NAMALWA (cell line): Measurements from ENCODE around the gene DAG1.

ENCODE experiments used
- DNase-seq: peaks from one replicate; pipeline ENCODE4 v3.0.0-alpha.2; 2015; ENCODE audit warnings: low spot score

The DAG1 gene

DNA sequence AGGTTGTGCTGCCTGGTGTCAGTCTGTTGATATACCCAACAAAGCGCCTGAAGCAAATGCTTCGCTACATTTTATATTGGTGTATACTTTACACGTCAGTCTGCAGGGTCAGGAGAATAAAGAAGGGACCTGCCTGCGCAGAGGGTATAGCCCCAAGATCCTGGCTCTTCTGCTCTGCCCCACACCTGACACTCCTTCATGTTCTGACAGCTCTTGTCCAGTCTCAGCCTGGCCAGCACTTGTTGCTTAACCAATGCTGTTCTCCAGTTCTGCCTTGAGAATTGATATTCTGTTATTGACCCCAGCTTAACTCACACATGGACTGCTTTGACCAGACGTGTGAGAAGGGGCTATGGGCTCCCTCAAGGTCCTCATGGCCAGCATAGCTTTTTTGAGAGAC, 48.4 kb downstream of the DAG1 start:
- no peak for DNase-seq

- DNase-seq: no peak
Observed at GRCh38 chr3:49519296-49519695, 49.2 kb downstream of the DAG1 start.

DNA sequence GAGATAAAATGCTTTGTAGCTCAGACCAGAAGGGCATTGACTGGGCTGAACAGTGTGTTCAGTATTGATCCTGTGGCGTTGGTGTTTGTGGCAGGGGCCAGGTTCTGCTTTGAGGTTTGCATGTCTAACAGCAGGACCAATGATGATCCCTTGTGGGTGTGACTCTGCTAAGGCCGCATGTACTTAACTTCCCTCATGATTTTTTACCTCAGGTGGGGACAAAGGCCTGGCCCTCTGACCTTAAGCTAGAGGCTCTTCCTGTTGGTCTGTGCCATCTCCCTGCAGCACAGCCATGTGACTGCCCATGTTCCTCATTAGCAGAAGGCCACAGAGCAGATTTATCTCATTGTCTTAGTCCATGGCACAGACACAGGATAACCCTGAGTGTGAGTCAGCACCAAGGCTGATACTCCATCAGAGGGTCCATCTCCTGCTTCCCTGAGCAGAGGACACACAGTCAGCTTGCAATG, 49.9 kb downstream of the DAG1 start:
- no peak for DNase-seq

DNA sequence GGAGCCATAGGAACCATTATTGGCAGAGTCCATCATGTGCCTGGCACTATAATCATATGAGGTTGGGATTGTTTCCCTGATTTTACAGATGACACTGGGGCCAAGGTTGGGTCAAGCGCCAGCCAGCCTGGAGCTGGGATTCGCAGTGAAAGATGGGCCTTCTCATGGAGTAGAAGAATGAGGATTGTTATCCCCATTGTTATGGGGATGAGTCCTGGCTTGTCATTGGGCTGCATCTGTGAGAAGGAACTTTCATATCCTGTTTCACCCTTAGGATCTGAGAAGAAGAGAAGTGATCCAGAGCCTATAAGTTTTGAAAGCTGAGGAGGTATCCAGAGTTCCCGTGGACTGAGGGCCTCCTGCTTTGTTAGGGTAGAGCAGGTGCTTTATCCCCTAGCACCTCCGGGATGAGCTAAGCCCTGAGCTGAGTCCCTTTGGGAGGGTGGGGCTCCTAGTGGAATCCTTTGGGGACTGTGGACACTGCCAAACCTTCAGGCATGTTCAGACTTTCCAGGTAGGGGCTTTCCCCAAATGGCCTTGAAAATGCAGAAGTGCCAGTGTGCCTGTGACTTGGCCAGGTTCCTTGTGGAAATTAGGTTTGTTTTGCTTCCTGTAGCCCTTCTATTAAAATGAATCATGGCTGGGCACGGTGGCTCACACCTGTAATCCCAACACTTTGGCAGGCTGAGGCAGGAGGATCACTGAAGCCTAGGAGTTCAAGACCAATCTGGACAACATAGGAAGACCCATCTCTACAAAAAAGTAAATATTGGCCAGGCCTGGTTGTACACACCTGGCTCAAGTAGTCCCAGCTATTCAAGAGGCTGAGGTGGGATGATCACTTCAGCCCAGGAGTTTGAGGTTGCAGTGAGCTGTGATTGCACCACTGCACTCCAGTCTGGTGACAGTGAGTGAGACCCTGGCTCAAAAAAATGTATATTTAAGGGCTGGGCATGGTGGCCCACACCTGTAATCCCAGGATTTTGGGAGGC, 54.0 kb downstream of the DAG1 start:
- no peak for DNase-seq

- no peak for DNase-seq
Observed at GRCh38 chr3:49529567-49529966, 59.5 kb downstream of the DAG1 start.

DNA sequence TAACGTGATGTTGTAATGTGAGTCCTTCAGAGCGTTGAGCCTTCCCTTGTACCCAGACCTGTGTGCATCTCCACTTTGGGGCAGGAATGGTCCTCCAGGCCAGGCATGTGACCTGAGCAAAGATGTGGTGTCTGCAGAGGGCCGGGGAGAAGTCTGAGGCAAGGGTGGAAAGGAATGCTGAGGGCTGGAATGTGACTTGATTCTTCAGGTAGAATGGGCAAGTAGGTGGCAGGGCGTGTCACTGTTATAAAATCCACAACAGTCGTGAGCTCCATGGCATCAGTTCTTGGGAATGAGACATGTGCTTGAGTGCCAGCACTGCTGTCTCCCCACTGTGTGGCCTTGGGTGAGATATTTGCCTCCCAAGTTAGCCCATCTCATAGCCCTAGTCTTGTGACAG, 60.2 kb downstream of the DAG1 start:
- no peak for DNase-seq

GRCh38 chr3:49530701-49531100, 60.6 kb downstream of the DAG1 start:
- no peak for DNase-seq

GRCh38 chr3:49531218-49531617, 61.2 kb downstream of the DAG1 start:
- no peak for DNase-seq

DNA sequence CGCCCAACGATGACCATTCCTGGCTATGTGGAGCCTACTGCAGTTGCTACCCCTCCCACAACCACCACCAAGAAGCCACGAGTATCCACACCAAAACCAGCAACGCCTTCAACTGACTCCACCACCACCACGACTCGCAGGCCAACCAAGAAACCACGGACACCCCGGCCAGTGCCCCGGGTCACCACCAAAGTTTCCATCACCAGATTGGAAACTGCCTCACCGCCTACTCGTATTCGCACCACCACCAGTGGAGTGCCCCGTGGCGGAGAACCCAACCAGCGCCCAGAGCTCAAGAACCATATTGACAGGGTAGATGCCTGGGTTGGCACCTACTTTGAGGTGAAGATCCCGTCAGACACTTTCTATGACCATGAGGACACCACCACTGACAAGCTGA, 61.6 kb downstream of the DAG1 start:
- DNase-seq: no peak

DNA sequence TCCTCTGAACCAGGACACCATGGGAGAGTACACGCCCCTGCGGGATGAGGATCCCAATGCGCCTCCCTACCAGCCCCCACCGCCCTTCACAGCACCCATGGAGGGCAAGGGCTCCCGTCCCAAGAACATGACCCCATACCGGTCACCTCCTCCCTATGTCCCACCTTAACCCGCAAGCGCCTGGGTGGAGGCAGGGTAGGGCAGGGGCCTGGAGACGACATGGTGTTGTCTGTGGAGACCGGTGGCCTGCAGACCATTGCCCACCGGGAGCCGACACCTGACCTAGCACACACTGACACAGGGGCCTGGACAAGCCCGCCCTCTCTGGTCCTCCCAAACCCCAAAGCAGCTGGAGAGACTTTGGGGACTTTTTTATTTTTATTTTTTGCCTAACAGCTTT, 63.0 kb downstream of the DAG1 start:
- no peak for DNase-seq

DNA sequence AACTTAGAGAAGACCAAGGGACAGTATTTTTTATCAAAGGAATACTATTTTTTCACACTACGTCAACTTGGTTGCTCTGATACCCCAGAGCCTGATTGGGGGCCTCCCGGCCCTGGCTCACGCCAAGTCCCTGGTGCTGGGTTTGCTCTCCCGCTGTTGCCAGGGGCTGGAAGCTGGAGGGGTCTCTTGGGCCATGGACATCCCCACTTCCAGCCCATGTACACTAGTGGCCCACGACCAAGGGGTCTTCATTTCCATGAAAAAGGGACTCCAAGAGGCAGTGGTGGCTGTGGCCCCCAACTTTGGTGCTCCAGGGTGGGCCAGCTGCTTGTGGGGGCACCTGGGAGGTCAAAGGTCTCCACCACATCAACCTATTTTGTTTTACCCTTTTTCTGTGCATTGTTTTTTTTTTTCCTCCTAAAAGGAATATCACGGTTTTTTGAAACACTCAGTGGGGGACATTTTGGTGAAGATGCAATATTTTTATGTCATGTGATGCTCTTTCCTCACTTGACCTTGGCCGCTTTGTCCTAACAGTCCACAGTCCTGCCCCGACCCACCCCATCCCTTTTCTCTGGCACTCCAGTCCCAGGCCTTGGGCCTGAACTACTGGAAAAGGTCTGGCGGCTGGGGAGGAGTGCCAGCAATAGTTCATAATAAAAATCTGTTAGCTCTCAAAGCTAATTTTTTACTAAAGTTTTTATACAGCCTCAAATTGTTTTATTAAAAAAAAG, 63.9 kb downstream of the DAG1 start:
- DNase-seq: no peak

DNA sequence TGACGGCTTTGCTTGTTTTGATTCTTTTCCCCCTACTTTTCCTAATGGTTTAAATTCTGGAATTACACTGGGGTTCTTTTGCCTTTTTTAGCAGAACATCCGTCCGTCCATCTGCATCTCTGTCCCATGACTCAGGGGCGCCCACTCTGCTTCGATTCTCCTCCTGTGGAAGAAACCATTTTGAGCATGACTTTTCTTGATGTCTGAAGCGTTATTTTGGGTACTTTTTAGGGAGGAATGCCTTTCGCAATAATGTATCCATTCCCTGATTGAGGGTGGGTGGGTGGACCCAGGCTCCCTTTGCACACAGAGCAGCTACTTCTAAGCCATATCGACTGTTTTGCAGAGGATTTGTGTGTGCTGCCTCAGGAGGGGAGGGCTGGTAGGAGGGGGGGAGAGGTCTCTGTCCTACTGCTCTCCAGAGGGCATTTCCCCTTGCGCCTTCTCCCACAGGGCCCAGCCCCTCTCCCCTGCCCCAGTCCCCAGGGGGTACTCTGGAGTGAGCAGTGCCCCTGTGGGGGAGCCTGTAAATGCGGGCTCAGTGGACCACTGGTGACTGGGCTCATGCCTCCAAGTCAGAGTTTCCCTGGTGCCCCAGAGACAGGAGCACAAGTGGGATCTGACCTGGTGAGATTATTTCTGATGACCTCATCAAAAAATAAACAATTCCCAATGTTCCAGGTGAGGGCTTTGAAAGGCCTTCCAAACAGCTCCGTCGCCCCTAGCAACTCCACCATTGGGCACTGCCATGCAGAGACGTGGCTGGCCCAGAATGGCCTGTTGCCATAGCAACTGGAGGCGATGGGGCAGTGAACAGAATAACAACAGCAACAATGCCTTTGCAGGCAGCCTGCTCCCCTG, 64.7 kb downstream of the DAG1 start:
- no peak for DNase-seq

GRCh38 chr3:49535971-49536874, 66.2 kb downstream of the DAG1 start:
- DNase-seq: no peak

GRCh38 chr3:49536875-49537533, 66.9 kb downstream of the DAG1 start:
- DNase-seq: no peak

GRCh38 chr3:49539659-49540560, 69.8 kb downstream of the DAG1 start:
- peak; percentile 78 for DNase-seq

- DNase-seq: no peak
Observed at GRCh38 chr3:49552087-49552486, 82.0 kb downstream of the DAG1 start.

- DNase-seq: no peak
Observed at GRCh38 chr3:49553324-49553691, 83.2 kb downstream of the DAG1 start.

- DNase-seq: peak; percentile 83
Observed at GRCh38 chr3:49553692-49554632, 83.9 kb downstream of the DAG1 start, which contains the start of gene BSN. Gene BSN, plus strand, starts transcription at chr3:49554477. Its CDS starts 126 bp downstream, at chr3:49554603.
